H9 (cell line): ENCODE measurements around the gene BTBD1. TPM values are rescaled to one million over a fixed set of nuclear protein-coding genes. Genes with fewer than 3 reads are reported as not detected.

Experiments used
- DNase-seq: peaks from one replicate; pipeline ENCODE4 v3.0.0-alpha.2; 2017
- H2AFZ ChIP-seq: one replicate; pipeline ENCODE4 v1.6.1; 2013; ENCODE audit warnings: mild to moderate bottlenecking, low read length, control low read depth, moderate library complexity
- H2AK5ac ChIP-seq: 2 replicates; pipeline ENCODE4 v1.6.1; 2013; ENCODE audit warnings: low read length, control low read depth, mixed read lengths; ENCODE audit not compliant: insufficient read length
- H2BK120ac ChIP-seq: one replicate; pipeline ENCODE4 v1.6.1; 2013; ENCODE audit warnings: low read depth, mild to moderate bottlenecking, low read length, control low read depth, inconsistent platforms; ENCODE audit not compliant: poor library complexity, severe bottlenecking
- H2BK12ac ChIP-seq: 2 replicates; pipeline ENCODE4 v1.6.1; 2013; ENCODE audit warnings: low read length, control low read depth, mixed read lengths, low read depth; ENCODE audit not compliant: insufficient read length
- H2BK15ac ChIP-seq: 2 replicates; pipeline ENCODE4 v1.6.1; 2013; ENCODE audit warnings: low read depth, low read length, control low read depth
- H2BK20ac ChIP-seq: one replicate; pipeline ENCODE4 v1.6.1; 2013; ENCODE audit warnings: low read depth, mild to moderate bottlenecking, low read length, control low read depth, inconsistent platforms; ENCODE audit not compliant: poor library complexity, severe bottlenecking
- H2BK5ac ChIP-seq: 2 replicates; pipeline ENCODE4 v1.6.1; 2013; ENCODE audit warnings: low read length, control low read depth, mixed read lengths; ENCODE audit not compliant: insufficient read length
- H3K14ac ChIP-seq: 2 replicates; pipeline ENCODE4 v1.6.1; 2013; ENCODE audit warnings: low read length, control low read depth; ENCODE audit not compliant: insufficient read depth
- H3K18ac ChIP-seq: 2 replicates; pipeline ENCODE4 v1.6.1; 2013; ENCODE audit warnings: low read depth, mild to moderate bottlenecking, mixed read lengths, low read length, control low read depth; ENCODE audit not compliant: insufficient read length
- H3K23ac ChIP-seq: 2 replicates; pipeline ENCODE4 v1.6.1; 2013; ENCODE audit warnings: low read length, control low read depth, mixed read lengths, low read depth; ENCODE audit not compliant: insufficient read length
- H3K23me2 ChIP-seq: 2 replicates; pipeline ENCODE4 v1.6.1; 2013; ENCODE audit warnings: low read depth, mild to moderate bottlenecking, mixed read lengths, low read length, control low read depth; ENCODE audit not compliant: insufficient read length, poor library complexity, severe bottlenecking
- H3K27ac ChIP-seq: 2 replicates; pipeline ENCODE4 v1.5.1; 2013; ENCODE audit warnings: low read length, control low read depth, mixed read lengths, low read depth; ENCODE audit not compliant: insufficient read length
- H3K27me3 ChIP-seq: 2 replicates; pipeline ENCODE4 v1.6.1; 2013; ENCODE audit warnings: low read length, control low read depth, inconsistent platforms; ENCODE audit not compliant: insufficient read depth
- H3K4ac ChIP-seq: 2 replicates; pipeline ENCODE4 v1.6.1; 2013; ENCODE audit warnings: low read depth, mild to moderate bottlenecking, control low read depth, inconsistent platforms, low read length, moderate library complexity
- H3K4me1 ChIP-seq: 2 replicates; pipeline ENCODE4 v1.6.1; 2013; ENCODE audit warnings: low read length, control low read depth, inconsistent platforms; ENCODE audit not compliant: insufficient read depth
- H3K4me2 ChIP-seq: 2 replicates; pipeline ENCODE4 v1.6.1; 2013; ENCODE audit warnings: low read length, control low read depth, mixed read lengths; ENCODE audit not compliant: insufficient read length, insufficient read depth
- H3K56ac ChIP-seq: 2 replicates; pipeline ENCODE4 v1.6.1; 2013; ENCODE audit warnings: low read depth, mild to moderate bottlenecking, mixed read lengths, low read length, control low read depth; ENCODE audit not compliant: insufficient read length
- H3K79me1 ChIP-seq: 2 replicates; pipeline ENCODE4 v1.6.1; 2013; ENCODE audit warnings: low read depth, mild to moderate bottlenecking, moderate library complexity, low read length, control low read depth, inconsistent platforms; ENCODE audit not compliant: insufficient read depth, poor library complexity, severe bottlenecking
- H3K79me2 ChIP-seq: 2 replicates; pipeline ENCODE4 v1.6.1; 2013; ENCODE audit warnings: low read length, control low read depth, inconsistent platforms; ENCODE audit not compliant: insufficient read depth
- H3K9ac ChIP-seq: 2 replicates; pipeline ENCODE4 v1.6.1; 2013; ENCODE audit warnings: low read length, control low read depth, mixed read lengths; ENCODE audit not compliant: insufficient read length; ENCODE audit errors: extremely low read depth
- H3K9me3 ChIP-seq: one replicate; pipeline ENCODE4 v1.6.1; 2013; ENCODE audit warnings: low read depth, low read length, inconsistent platforms; ENCODE audit not compliant: control insufficient read depth
- H3T11ph ChIP-seq: one replicate; pipeline ENCODE4 v1.6.1; 2013; ENCODE audit warnings: mild to moderate bottlenecking, low read length, control low read depth, inconsistent platforms
- H4K20me1 ChIP-seq: one replicate; pipeline ENCODE4 v1.6.1; 2013; ENCODE audit not compliant: control insufficient read depth, insufficient read length, insufficient read depth
- H4K5ac ChIP-seq: 2 replicates; pipeline ENCODE4 v1.6.1; 2013; ENCODE audit warnings: low read depth, mild to moderate bottlenecking, mixed read lengths, low read length, control low read depth; ENCODE audit not compliant: insufficient read length
- H4K8ac ChIP-seq: replicated peaks from 2 replicates; pipeline ENCODE4 v1.6.1; 2013; ENCODE audit warnings: low read length, control low read depth, mixed read lengths, low read depth; ENCODE audit not compliant: insufficient read length
- H4K91ac ChIP-seq: 2 replicates; pipeline ENCODE4 v1.6.1; 2013; ENCODE audit warnings: low read depth, mild to moderate bottlenecking, moderate library complexity, mixed read lengths, low read length, control low read depth; ENCODE audit not compliant: insufficient read length
- H3K27ac Mint-ChIP-seq, 3 experiments: 2 replicates in 2 of 3; 3 replicates in 1 of 3; pipeline ENCODE4 v1.8.0; 2020 to 2021; ENCODE audit warnings: mixed read lengths in 3 of 3, mild to moderate bottlenecking in 1 of 3, moderate library complexity in 1 of 3
- H3K27me3 Mint-ChIP-seq: 2 replicates; pipeline ENCODE4 v1.8.0; 2021; ENCODE audit warnings: low read depth, mild to moderate bottlenecking, moderate library complexity, mixed read lengths
- H3K36me3 Mint-ChIP-seq, 3 experiments: 2 replicates in 2 of 3; 3 replicates in 1 of 3; pipeline ENCODE4 v1.8.0; 2020 to 2021; ENCODE audit warnings: low read depth in 3 of 3, mixed read lengths in 3 of 3; ENCODE audit not compliant: insufficient read depth in 1 of 3
- H3K4me1 Mint-ChIP-seq, 2 experiments: 2 replicates each; pipeline ENCODE4 v1.8.0; 2020; ENCODE audit warnings: mixed read lengths in 2 of 2
- H3K4me3 Mint-ChIP-seq, 2 experiments: 2 replicates in 1 of 2; 3 replicates in 1 of 2; pipeline ENCODE4 v1.8.0; 2020 to 2021; ENCODE audit warnings: mild to moderate bottlenecking in 2 of 2, mixed read lengths in 2 of 2, moderate library complexity in 1 of 2
- H3K9me3 Mint-ChIP-seq, 2 experiments: 2 replicates in 1 of 2; 3 replicates in 1 of 2; pipeline ENCODE4 v1.8.0; 2020; ENCODE audit warnings: mild to moderate bottlenecking in 2 of 2, mixed read lengths in 2 of 2, moderate library complexity in 1 of 2
- CTCF ChIP-seq: fragments of 200-600 bp; sonication (generic); conservative IDR thresholded peaks from 3 replicates; pipeline ENCODE4 v1.8.0; 2021; ENCODE audit warnings: antibody characterized with exemption, mild to moderate bottlenecking
- WGBS: extraction: QIAGEN DNeasy Blood & Tissue Kit; methylation state at CpG from one replicate; pipeline ENCODE4 v1.1.7; 2013; ENCODE audit warnings: missing lambda C conversion rate, low lambda C conversion rate, mixed read lengths; ENCODE audit not compliant: insufficient read length; ENCODE audit errors: extremely low coverage; 5-methylcytosine and 5-hydroxymethylcytosine counted together
- total RNA-seq: library from RNA; stranded (reverse); gene quantifications from 2 replicates; pipeline ENCODE4 v1.2.1, GENCODE V29; 2021

BTBD1 gene
- total RNA-seq, 1 experiment from 2014 or later, result 43.3 TPM

GRCh38 chr15:83109532-83109931, 42.5 kb upstream of the BTBD1 start:
- no peak overlapping the region for H2BK15ac ChIP-seq
- no peak overlapping the region for H4K5ac ChIP-seq
- H3K14ac ChIP-seq, result no peak overlapping the region
- no peak overlapping the region for H3K9ac ChIP-seq
- H4K8ac ChIP-seq, result no peak overlapping the region
- H3K4ac ChIP-seq, result no peak overlapping the region
- Mint-ChIP-seq H3K36me3 (peaks cover 0 to 4% (median 0%) of the 10 kb centered on the region in 3 experiments; a peak in 3 of 7 replicates), H3K27ac (no peak overlapping the region), H3K4me3 (no peak overlapping the region), H3K9me3 (peaks cover 0 to 6% of the 10 kb centered on the region in 2 experiments; a peak in 2 of 5 replicates), H3K4me1 (peaks cover 5 to 18% of the 10 kb centered on the region in 2 experiments; a peak in 3 of 4 replicates), H3K27me3 (peaks cover 48% of the 10 kb centered on the region)
- H2AFZ ChIP-seq, result no peak overlapping the region
- H2AK5ac ChIP-seq, result no peak overlapping the region
- no peak overlapping the region for H2BK5ac ChIP-seq
- DNase-seq, result no peak
- no peaks in the 10 kb centered on the region for H3K79me2 ChIP-seq
- TF ChIP-seq CTCF, result no peak
- H2BK120ac ChIP-seq, result no peak overlapping the region
- H3K27me3 ChIP-seq, result peaks cover 6% of the 10 kb centered on the region; the same call in 1 of the 2 replicates
- H3K4me2 ChIP-seq, result no peak overlapping the region
- no CpG with 5 or more reads among the region's 12 CpGs for WGBS
- H4K91ac ChIP-seq, result no peak overlapping the region
- H2BK12ac ChIP-seq, result no peak overlapping the region
- H2BK20ac ChIP-seq, result no peak overlapping the region
- no peaks in the 10 kb centered on the region for H4K20me1 ChIP-seq
- no peak overlapping the region for H3K27ac ChIP-seq
- H3K23me2 ChIP-seq, result peaks cover 2% of the 10 kb centered on the region
- H3T11ph ChIP-seq, result no peak overlapping the region
- H3K4me1 ChIP-seq, result no peaks in the 10 kb centered on the region; the same call in 1 of the 2 replicates
- no peaks in the 10 kb centered on the region for H3K79me1 ChIP-seq
- H3K56ac ChIP-seq, result no peak overlapping the region
- no peak overlapping the region for H3K23ac ChIP-seq
- H3K18ac ChIP-seq, result no peak overlapping the region
- H3K9me3 ChIP-seq, result no peaks in the 10 kb centered on the region
